HCT116 (cell line): Measurements from ENCODE around the gene BRD4. TPM values are rescaled to one million over a fixed set of nuclear protein-coding genes. Genes with fewer than 3 reads are reported as not detected.

Source experiments
- ATAC-seq: fragments of 200-7000 bp; cut with Tn5 transposase; 2 replicates; pipeline ENCODE4 v1.9.1; 2020; ENCODE audit warnings: mild to moderate bottlenecking, moderate library complexity
- BruUV-seq: library from RNA; stranded (reverse); fragments of 400-500 nt; replicated peaks from 2 replicates; lab custom pipeline; 2021; lab: Mats Ljungman, UMichigan
- CTCF ChIA-PET: fragments of 300-600 bp; sonication (Branson Sonifier 250); formaldehyde crosslinking; loops from one replicate; lab custom pipeline; 2021; ENCODE audit warnings: antibody characterized with exemption; lab: Charles Lee
- POLR2A ChIA-PET: fragments of 300-600, 350-600 bp; sonication (Branson Sonifier 250); formaldehyde crosslinking; loops from one replicate; lab custom pipeline; 2021; ENCODE audit warnings: antibody characterized with exemption; lab: Charles Lee
- RAD21 ChIA-PET, 2 experiments: fragments of 300-600 bp; sonication (Branson Sonifier 250); formaldehyde crosslinking; loops; one replicate each; lab custom pipeline; 2023; ENCODE audit warnings: low total read pairs in 2 of 2; ENCODE audit not compliant: uncharacterized antibody in 2 of 2, unreplicated experiment in 2 of 2, low non-redundant PET in 1 of 2; lab: Charles Lee
- DNase-seq: peaks from one replicate; pipeline ENCODE4 v3.0.0-alpha.2; 2010; ENCODE audit warnings: low read depth, low spot score
- H2AFZ ChIP-seq: fragments of 200-600 bp; shearing (Covaris generic), sonication (generic); 2 replicates; pipeline ENCODE4 v1.6.1; 2017; ENCODE audit warnings: low read depth, mixed run types, mixed read lengths, antibody characterized with exemption, low read length; ENCODE audit not compliant: poor library complexity, severe bottlenecking
- H3K27ac ChIP-seq: 2 replicates; pipeline ENCODE4 v1.5.1; 2012; ENCODE audit warnings: low read depth, low read length
- H3K27me3 ChIP-seq: fragments of 200-600 bp; sonication (generic); 2 replicates; pipeline ENCODE4 v1.6.1; 2016; ENCODE audit warnings: mixed run types, low read length, mixed read lengths; ENCODE audit not compliant: insufficient read depth
- H3K36me3 ChIP-seq, 2 experiments: fragments of 200-500 bp in 1 of 2; fragments of 200-600 bp in 1 of 2; sonication (Bioruptor generic) in 1 of 2; sonication (generic) in 1 of 2; 2 replicates each; pipeline versions ENCODE4 v1.5.1 to v1.6.1; 2014 to 2016; ENCODE audit warnings: low read length in 2 of 2, inconsistent platforms in 1 of 2, mixed read lengths in 1 of 2, mixed run types in 1 of 2; ENCODE audit not compliant: insufficient read depth in 2 of 2, control insufficient read depth in 1 of 2
- H3K4me1 ChIP-seq, 2 experiments: fragments of 200-600 bp in 1 of 2; sonication (generic) in 1 of 2; 2 replicates each; pipeline versions ENCODE4 v1.5.1 to v1.6.1; 2012 to 2017; ENCODE audit warnings: low read length in 2 of 2, inconsistent platforms in 1 of 2, mild to moderate bottlenecking in 1 of 2, mixed read lengths in 1 of 2, mixed run types in 1 of 2, moderate library complexity in 1 of 2; ENCODE audit not compliant: insufficient read depth in 2 of 2, control insufficient read depth in 1 of 2
- H3K4me2 ChIP-seq: fragments of 200-600 bp; sonication (generic); 2 replicates; pipeline ENCODE4 v1.6.1; 2017; ENCODE audit warnings: mixed run types, low read length, mixed read lengths
- H3K4me3 ChIP-seq, 2 experiments: fragments of 200-600 bp in 1 of 2; sonication (generic) in 1 of 2; replicated peaks in 1 of 2; 2 replicates each; pipeline ENCODE4 v1.5.1; 2011 to 2016; ENCODE audit warnings: low read length in 2 of 2, control low read depth in 1 of 2, low read depth in 1 of 2, mild to moderate bottlenecking in 1 of 2, mixed read lengths in 1 of 2, mixed run types in 1 of 2
- H3K79me2 ChIP-seq: fragments of 200-600 bp; sonication (generic); 2 replicates; pipeline ENCODE4 v1.6.1; 2017; ENCODE audit warnings: mild to moderate bottlenecking, mixed run types, low read length, moderate library complexity, mixed read lengths; ENCODE audit not compliant: insufficient read depth
- H3K9ac ChIP-seq: fragments of 200-600 bp; sonication (generic); 2 replicates; pipeline ENCODE4 v1.6.1; 2016; ENCODE audit warnings: low read length, mixed read lengths
- H3K9me2 ChIP-seq: fragments of 200-600 bp; sonication (generic), shearing (Covaris generic); 2 replicates; pipeline ENCODE4 v1.6.1; 2017; ENCODE audit warnings: mixed run types, mild to moderate bottlenecking, moderate library complexity; ENCODE audit not compliant: insufficient read depth
- H3K9me3 ChIP-seq, 2 experiments: fragments of 200-500 bp in 1 of 2; fragments of 200-600 bp in 1 of 2; sonication (Bioruptor generic) in 1 of 2; sonication (generic) in 1 of 2; 2 replicates each; pipeline ENCODE4 v1.6.1; 2014 to 2017; ENCODE audit warnings: low read length in 2 of 2, mixed read lengths in 2 of 2, inconsistent platforms in 1 of 2, low read depth in 1 of 2, mild to moderate bottlenecking in 1 of 2, mixed run types in 1 of 2, moderate library complexity in 1 of 2; ENCODE audit not compliant: control insufficient read depth in 1 of 2, insufficient read depth in 1 of 2
- H4K20me1 ChIP-seq: fragments of 200-600 bp; sonication (generic), shearing (Covaris generic); 2 replicates; pipeline ENCODE4 v1.6.1; 2017; ENCODE audit warnings: mixed run types, mild to moderate bottlenecking, moderate library complexity; ENCODE audit not compliant: insufficient read depth
- intact Hi-C: fragments of 100-400 bp; cut with micrococcal nuclease; formaldehyde crosslinking; loops from 2 replicates; pipeline ENCODE4 v1.10.0; 2022
- total RNA-seq: library from RNA; stranded (reverse); gene quantifications from one replicate; pipeline ENCODE4 v1.2.1, GENCODE V29; 2021; ENCODE audit not compliant: unreplicated experiment
- TF ChIP-seq, protein P1 (sequence below), 3 experiments: fragments of 200-600 bp in 1 of 3; sonication (generic) in 1 of 3; IDR thresholded peaks in 2 of 3; conservative IDR thresholded peaks in 1 of 3; 2 replicates each; pipeline ENCODE4 v1.5.1; 2012 to 2017; ENCODE audit warnings: low read depth in 2 of 3, low read length in 2 of 3, antibody characterized with exemption in 1 of 3, borderline replicate concordance in 1 of 3, control low read depth in 1 of 3, mild to moderate bottlenecking in 1 of 3, mixed read lengths in 1 of 3, mixed run types in 1 of 3, moderate library complexity in 1 of 3; ENCODE audit not compliant: insufficient read depth in 1 of 3

The BRD4 gene
- total RNA-seq, 1 experiment from 2014 or later = 52.9 TPM

DNA sequence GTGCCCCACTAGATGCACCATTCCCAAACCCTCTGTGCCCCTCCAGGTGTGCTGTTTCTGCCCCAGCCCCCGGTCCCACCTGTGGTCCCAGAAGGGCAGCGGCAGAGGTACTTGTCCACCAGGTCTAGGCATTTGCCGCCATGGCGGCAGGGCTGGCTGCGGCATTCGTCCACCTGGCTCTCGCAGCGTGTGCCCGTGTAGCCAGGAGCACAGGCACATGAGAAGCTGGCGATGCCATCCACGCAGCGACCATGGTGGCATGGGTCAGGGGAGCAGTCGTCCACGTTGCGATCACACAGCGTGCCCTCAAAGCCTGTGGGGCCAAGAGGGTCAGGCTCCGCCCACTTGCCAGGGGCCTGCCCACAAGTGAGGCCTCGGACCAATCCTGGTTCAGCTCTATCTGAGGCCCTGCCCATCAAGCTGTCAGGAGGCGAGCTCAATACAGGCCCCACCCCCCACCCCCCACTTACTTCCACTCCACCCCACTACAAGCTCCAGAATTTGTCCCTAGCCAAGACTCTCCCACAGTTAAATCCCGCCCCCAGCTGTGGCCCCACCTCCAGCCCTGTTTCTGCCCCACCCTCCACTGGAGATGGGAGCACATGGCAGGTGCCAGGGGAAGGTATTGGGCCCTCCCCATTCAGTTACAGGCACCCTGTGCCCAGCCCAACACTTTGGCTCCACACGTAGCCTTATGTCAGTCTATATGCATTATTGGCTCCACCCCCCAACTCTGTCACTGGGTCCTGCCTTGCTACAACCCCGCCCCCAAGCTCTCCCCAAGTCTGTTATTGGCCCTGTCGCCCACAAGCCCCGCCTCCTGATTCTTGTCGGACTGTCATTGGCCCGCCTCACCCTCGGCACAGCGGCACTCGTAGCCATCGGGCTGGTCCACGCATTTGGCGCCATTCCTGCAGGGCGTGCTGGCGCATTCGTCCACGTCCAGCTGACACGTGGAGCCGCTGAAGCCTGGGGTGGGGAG is 145.0 kb downstream of the BRD4 start:
- ATAC-seq = peak; percentile 74
- CTCF ChIA-PET = no interaction called here

More for the DNA sequence above, 145.0 kb downstream of the BRD4 start:
- no TSS peak for BruUV-seq
- peaks cover 0 to 7% of the 10 kb centered on the region in 2 experiments; a peak in 2 of 4 replicates for H3K36me3 ChIP-seq
- RAD21 ChIA-PET = no interaction called here
- no peaks in the 10 kb centered on the region for H4K20me1 ChIP-seq
- TF ChIP-seq, protein P1, sequence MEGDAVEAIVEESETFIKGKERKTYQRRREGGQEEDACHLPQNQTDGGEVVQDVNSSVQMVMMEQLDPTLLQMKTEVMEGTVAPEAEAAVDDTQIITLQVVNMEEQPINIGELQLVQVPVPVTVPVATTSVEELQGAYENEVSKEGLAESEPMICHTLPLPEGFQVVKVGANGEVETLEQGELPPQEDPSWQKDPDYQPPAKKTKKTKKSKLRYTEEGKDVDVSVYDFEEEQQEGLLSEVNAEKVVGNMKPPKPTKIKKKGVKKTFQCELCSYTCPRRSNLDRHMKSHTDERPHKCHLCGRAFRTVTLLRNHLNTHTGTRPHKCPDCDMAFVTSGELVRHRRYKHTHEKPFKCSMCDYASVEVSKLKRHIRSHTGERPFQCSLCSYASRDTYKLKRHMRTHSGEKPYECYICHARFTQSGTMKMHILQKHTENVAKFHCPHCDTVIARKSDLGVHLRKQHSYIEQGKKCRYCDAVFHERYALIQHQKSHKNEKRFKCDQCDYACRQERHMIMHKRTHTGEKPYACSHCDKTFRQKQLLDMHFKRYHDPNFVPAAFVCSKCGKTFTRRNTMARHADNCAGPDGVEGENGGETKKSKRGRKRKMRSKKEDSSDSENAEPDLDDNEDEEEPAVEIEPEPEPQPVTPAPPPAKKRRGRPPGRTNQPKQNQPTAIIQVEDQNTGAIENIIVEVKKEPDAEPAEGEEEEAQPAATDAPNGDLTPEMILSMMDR (IDR thresholded peaks at IDR 0.05 in 2 of 3, conservative IDR thresholded peaks at IDR 0.05 in 1 of 3; ENCODE audit: borderline replicate concordance in 1 of 3, insufficient read depth in 1 of 3, low read depth in 2 of 3, low read length in 2 of 3) = no peak
- TF ChIP-seq, all 23 proteins: peak for 0
- H3K27me3 ChIP-seq = no peaks in the 10 kb centered on the region
- H3K79me2 ChIP-seq = no peaks in the 10 kb centered on the region
- H3K9ac ChIP-seq = no peak overlapping the region
- intact Hi-C loops = no loop called here
- no peaks in the 10 kb centered on the region for H3K4me1 ChIP-seq
- H3K27ac ChIP-seq = no peak overlapping the region
- DNase-seq = no peak
- no peaks in the 10 kb centered on the region for H3K9me2 ChIP-seq
- no peak overlapping the region for H3K4me3 ChIP-seq
- POLR2A ChIA-PET = no interaction called here
- H3K4me2 ChIP-seq = no peak overlapping the region
- H2AFZ ChIP-seq = no peak overlapping the region
- no peaks in the 10 kb centered on the region for H3K9me3 ChIP-seq

Other genes starting within 250 kb of the BRD4 start
- 4.9 TPM for gene SYDE1, start 225.1 kb downstream of the BRD4 start, total RNA-seq
- gene NOTCH3, start 131.5 kb downstream of the BRD4 start, total RNA-seq = 39.4 TPM
- 0.12 TPM for gene EPHX3, start 100.1 kb downstream of the BRD4 start, total RNA-seq
- gene AKAP8, start 47.2 kb upstream of the BRD4 start, total RNA-seq = 50.6 TPM
- 106 TPM for gene AKAP8L, start 86.4 kb upstream of the BRD4 start, total RNA-seq
- gene WIZ, start 117.4 kb upstream of the BRD4 start, total RNA-seq = 28.4 TPM
- 0.57 TPM for gene RASAL3, start 132.0 kb upstream of the BRD4 start, total RNA-seq
- gene PGLYRP2, start 147.0 kb upstream of the BRD4 start, total RNA-seq = not detected
- gene CYP4F22, start 176.0 kb upstream of the BRD4 start, total RNA-seq = 4.9 TPM